GM21723 (cell line): ENCODE measurements around the gene WBP1L.
A peak's percentile ranks its signal among the peaks of the same experiment; 100 is the strongest.
"Not testable (repeated sequence)": the region's sequence is repeated elsewhere in the genome, so short reads cannot be mapped to it uniquely, and the experiment has no call there.

Source experiments
- ATAC-seq: cut with Tn5 transposase; IDR thresholded peaks from one replicate; pipeline ENCODE4 v1.9.1; 2021; ENCODE audit warnings: mild to moderate bottlenecking, moderate library complexity; ENCODE audit not compliant: unreplicated experiment

The WBP1L gene

GRCh38 chr10:102743588-102744373 is at the start of gene WBP1L:
TSS of gene WBP1L (plus strand) at chr10:102743948. CDS start at chr10:102744054, 106 bp downstream.
- peak; percentile 97 for ATAC-seq

- not testable (repeated sequence) for ATAC-seq
Measured at GRCh38 chr10:102695401-102695800, 48.3 kb upstream of the WBP1L start.

- no peak for ATAC-seq
Measured at GRCh38 chr10:102696736-102697135, 47.0 kb upstream of the WBP1L start.

- ATAC-seq = no peak
Measured at GRCh38 chr10:102698894-102699293, 44.9 kb upstream of the WBP1L start.

GRCh38 chr10:102701272-102701671 is 42.5 kb upstream of the WBP1L start:
- ATAC-seq = no peak

GRCh38 chr10:102701796-102702195 is 42.0 kb upstream of the WBP1L start:
- ATAC-seq = no peak

GRCh38 chr10:102702742-102703141 is 41.0 kb upstream of the WBP1L start:
- ATAC-seq = no peak

- no peak for ATAC-seq
Measured at GRCh38 chr10:102704915-102705314, 38.8 kb upstream of the WBP1L start.

GRCh38 chr10:102705531-102705930 is 38.2 kb upstream of the WBP1L start:
- ATAC-seq = no peak

GRCh38 chr10:102710609-102711008 is 33.1 kb upstream of the WBP1L start:
- no peak for ATAC-seq

GRCh38 chr10:102712089-102712488 is 31.7 kb upstream of the WBP1L start:
- no peak for ATAC-seq

- no peak for ATAC-seq
Measured at GRCh38 chr10:102712843-102713538, 30.8 kb upstream of the WBP1L start.

- peak; percentile 43 for ATAC-seq
Measured at GRCh38 chr10:102713539-102713813, 30.3 kb upstream of the WBP1L start.

GRCh38 chr10:102713814-102714620 is 29.7 kb upstream of the WBP1L start, which contains the start of gene ARL3:
TSS of gene ARL3 (minus strand) at chr10:102714397. CDS start at chr10:102714275, 122 bp downstream.
- peak; percentile 79 for ATAC-seq

GRCh38 chr10:102714621-102715455 is 28.9 kb upstream of the WBP1L start, which contains the start of gene SFXN2:
TSS of gene SFXN2 (plus strand) at chr10:102714636. CDS start at chr10:102726637, 12,001 bp downstream.
- peak; percentile 27 for ATAC-seq

GRCh38 chr10:102715880-102716279 is 27.9 kb upstream of the WBP1L start:
- ATAC-seq = no peak

- ATAC-seq = not testable (repeated sequence)
Measured at GRCh38 chr10:102716900-102717565, 26.7 kb upstream of the WBP1L start.

GRCh38 chr10:102718220-102718619 is 25.5 kb upstream of the WBP1L start:
- ATAC-seq = no peak

- ATAC-seq = no peak
Measured at GRCh38 chr10:102720337-102720736, 23.4 kb upstream of the WBP1L start.

GRCh38 chr10:102720775-102721301 is 22.9 kb upstream of the WBP1L start:
- ATAC-seq = no peak
